ENCODE data around the gene OR52E6.

OR52E6 gene

DNA sequence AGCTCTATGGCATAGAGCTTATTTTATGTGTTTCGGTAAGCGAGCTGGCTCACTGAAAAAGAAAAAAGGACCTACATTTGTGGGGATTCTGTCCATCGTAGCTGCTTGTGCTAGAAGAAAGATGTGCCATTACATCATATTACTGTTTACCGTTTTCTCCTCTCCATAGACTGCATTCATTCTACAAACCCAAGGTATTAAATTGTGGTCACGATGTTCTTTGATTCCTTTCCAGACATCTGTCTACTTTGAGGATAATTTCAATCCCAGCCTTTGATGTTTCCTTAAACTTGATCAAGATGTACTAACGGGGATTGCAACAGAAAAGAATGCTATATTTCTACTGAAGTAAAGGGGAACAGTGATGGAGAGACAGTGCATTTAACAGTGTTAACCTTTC, 45.2 kb downstream of the OR52E6 start:
- no peak for DNase-seq (ENCODE audit: low read depth)

DNA sequence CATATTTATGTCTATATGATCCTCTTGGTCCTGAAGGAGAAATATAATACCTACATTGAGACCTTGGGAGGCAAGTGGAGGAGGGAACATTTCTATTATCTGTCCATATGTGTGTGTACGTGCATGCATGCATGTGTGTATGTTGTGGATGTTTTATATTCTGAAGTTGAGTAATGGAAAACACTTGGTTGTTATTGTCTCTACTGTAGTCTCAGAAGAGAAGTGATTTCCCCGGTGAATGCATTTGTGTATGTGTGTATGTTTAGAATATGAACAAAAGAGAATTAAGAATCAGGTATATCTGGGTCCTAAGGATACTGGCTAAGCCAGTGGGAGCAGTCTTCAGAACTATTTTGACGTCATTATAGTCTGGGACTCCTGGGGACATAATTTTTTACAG, 50.5 kb downstream of the OR52E6 start, which contains the start of gene OR52N1:
Gene OR52N1, minus strand, starts transcription at position 101 of the 400 bp plus-strand sequence. CDS start 2,449 bp downstream, outside the sequence.
- no peak for DNase-seq (ENCODE audit: low read depth)
